WTC11 (cell line): ENCODE results near the gene TSLP.

ENCODE experiments used
- CBFB ChIP-seq: sonication (generic); formaldehyde crosslinking; IDR thresholded peaks from 2 replicates; pipeline ENCODE4 v1.8.1; 2022; ENCODE audit warnings: mild to moderate bottlenecking, low read depth, missing genetic modification reagents
- CREM ChIP-seq: sonication (generic); formaldehyde crosslinking; IDR thresholded peaks from 2 replicates; pipeline ENCODE4 v1.8.1; 2022; ENCODE audit warnings: mild to moderate bottlenecking, missing genetic modification reagents, moderate library complexity
- CTCF ChIP-seq: fragments of 200-600 bp; IDR thresholded peaks from 2 replicates; pipeline ENCODE4 v1.8.0; 2022; ENCODE audit warnings: antibody characterized with exemption
- FOXJ3 ChIP-seq: sonication (generic); formaldehyde crosslinking; IDR thresholded peaks from 2 replicates; pipeline ENCODE4 v1.9.0; 2021; ENCODE audit warnings: missing genetic modification reagents, mild to moderate bottlenecking, borderline replicate concordance
- FOXP4 ChIP-seq: sonication (generic); formaldehyde crosslinking; IDR thresholded peaks from 2 replicates; pipeline ENCODE4 v1.8.0; 2022; ENCODE audit warnings: mild to moderate bottlenecking, missing genetic modification reagents
- GABPB1 ChIP-seq: sonication (generic); formaldehyde crosslinking; IDR thresholded peaks from 2 replicates; pipeline ENCODE4 v1.8.1; 2023; ENCODE audit warnings: mild to moderate bottlenecking, missing genetic modification reagents
- MAX ChIP-seq: sonication (generic); formaldehyde crosslinking; IDR thresholded peaks from 2 replicates; pipeline ENCODE4 v1.8.0; 2022; ENCODE audit warnings: mild to moderate bottlenecking, missing genetic modification reagents
- NFE2L1 ChIP-seq: sonication (generic); formaldehyde crosslinking; IDR thresholded peaks from 2 replicates; pipeline ENCODE4 v1.8.1; 2023; ENCODE audit warnings: missing genetic modification reagents
- NFYB ChIP-seq: sonication (generic); formaldehyde crosslinking; conservative IDR thresholded peaks from 2 replicates; pipeline ENCODE4 v1.8.0; 2022; ENCODE audit warnings: low read depth, missing genetic modification reagents
- SP1 ChIP-seq: sonication (generic); formaldehyde crosslinking; conservative IDR thresholded peaks from 2 replicates; pipeline ENCODE4 v1.8.1; 2022; ENCODE audit warnings: missing genetic modification reagents
- USF1 ChIP-seq: sonication (generic); formaldehyde crosslinking; IDR thresholded peaks from 2 replicates; pipeline ENCODE4 v1.8.0; 2022; ENCODE audit warnings: mild to moderate bottlenecking, missing genetic modification reagents
- ZNF263 ChIP-seq: sonication (generic); formaldehyde crosslinking; IDR thresholded peaks from 2 replicates; pipeline ENCODE4 v1.8.1; 2022; ENCODE audit warnings: low read depth, mild to moderate bottlenecking, moderate library complexity, missing genetic modification reagents
- ZNF416 ChIP-seq: fragments of 250-450 bp; sonication (Bioruptor Pico); IDR thresholded peaks from 2 replicates; pipeline ENCODE4 v1.9.0; 2021; ENCODE audit warnings: mild to moderate bottlenecking, inconsistent platforms

- TF ChIP-seq CTCF (no peak), NFE2L1 (CRISPR knock-in tag) (no peak), MAX (CRISPR knock-in tag) (no peak), USF1 (CRISPR knock-in tag) (no peak), GABPB1 (CRISPR knock-in tag) (no peak), FOXP4 (CRISPR knock-in tag) (no peak), CREM (CRISPR knock-in tag) (no peak), SP1 (CRISPR knock-in tag) (no peak), CBFB (CRISPR knock-in tag) (no peak), ZNF416 (no peak), ZNF263 (no peak), FOXJ3 (CRISPR knock-in tag) (no peak), NFYB (CRISPR knock-in tag) (no peak)
Observed at GRCh38 chr5:111106320-111106948, 34.9 kb downstream of the TSLP start.
